HepG2 (cell line): ENCODE results near the gene ZNF773. TPM values are rescaled to one million over a fixed set of nuclear protein-coding genes. Genes with fewer than 3 reads are reported as not detected.
A peak's percentile ranks its signal among the peaks of the same experiment; 100 is the strongest.
"Not testable (repeated sequence)": the region's sequence is repeated elsewhere in the genome, so short reads cannot be mapped to it uniquely, and the experiment has no call there.

Experiments
- CREB1 ChIP-seq, 2 experiments: fragments of 450-650 bp in 1 of 2; IDR thresholded peaks; 2 replicates each; pipeline ENCODE4 v1.6.1; 2016 to 2017; ENCODE audit warnings: control low read depth in 1 of 2, mild to moderate bottlenecking in 1 of 2, missing compliant biosample characterization in 1 of 2, missing genetic modification characterization in 1 of 2
- ELF3 ChIP-seq: IDR thresholded peaks from 2 replicates; pipeline ENCODE4 v1.6.1; 2016; ENCODE audit warnings: missing genetic modification reagents, missing compliant biosample characterization
- GABPA ChIP-seq, 2 experiments: IDR thresholded peaks; 2 replicates each; pipeline ENCODE4 v1.6.1; 2011 to 2016; ENCODE audit warnings: low read depth in 2 of 2, low read length in 1 of 2, missing biosample characterization in 1 of 2, missing genetic modification characterization in 1 of 2
- HDAC1 ChIP-seq: sonication (generic); formaldehyde crosslinking; IDR thresholded peaks from 2 replicates; pipeline ENCODE4 v1.5.1; 2020; ENCODE audit warnings: mild to moderate bottlenecking, missing genetic modification reagents
- KDM4B ChIP-seq: sonication (generic); formaldehyde crosslinking; IDR thresholded peaks from 2 replicates; pipeline ENCODE4 v1.4.0; 2020; ENCODE audit warnings: missing genetic modification reagents
- MEIS1 ChIP-seq: sonication (generic); formaldehyde crosslinking; IDR thresholded peaks from 2 replicates; pipeline ENCODE4 v1.9.0; 2021; ENCODE audit warnings: mild to moderate bottlenecking, missing genetic modification reagents, moderate library complexity, borderline replicate concordance
- SPEN ChIP-seq: sonication (generic); formaldehyde crosslinking; IDR thresholded peaks from 2 replicates; pipeline ENCODE4 v1.5.1; 2020; ENCODE audit warnings: low read depth, mild to moderate bottlenecking, missing genetic modification reagents
- SRY ChIP-seq: sonication (generic); formaldehyde crosslinking; IDR thresholded peaks from 2 replicates; pipeline ENCODE4 v1.8.0; 2022; ENCODE audit warnings: mild to moderate bottlenecking, missing genetic modification reagents
- THAP11 ChIP-seq: IDR thresholded peaks from 2 replicates; pipeline ENCODE4 v1.6.1; 2016; ENCODE audit warnings: missing biosample characterization, missing genetic modification reagents
- ZNF292 ChIP-seq: sonication (generic); formaldehyde crosslinking; IDR thresholded peaks from 2 replicates; pipeline ENCODE4 v1.8.1; 2022; ENCODE audit warnings: mild to moderate bottlenecking, low read depth, missing genetic modification reagents, borderline replicate concordance
- ZNF781 ChIP-seq: sonication (generic); formaldehyde crosslinking; IDR thresholded peaks from 2 replicates; pipeline ENCODE4 v1.5.1; 2020; ENCODE audit warnings: borderline replicate concordance, mild to moderate bottlenecking, missing genetic modification reagents; ENCODE audit errors: not compliant biosample characterization
- polyA plus RNA-seq, 8 experiments: library from polyadenylated mRNA; depleted of rRNA in 3 of 8; stranded (reverse) in 7 of 8; unstranded in 1 of 8; fragments of >200 nt; fragmentation: Illumina TruSeq in 4 of 8; extraction: Trizol in 4 of 8; gene quantifications; 2 replicates each; pipeline versions ENCODE4 v1.2.1 to v1.2.3, GENCODE V29; 2011 to 2016; ENCODE audit warnings: low read depth in 4 of 8, missing spikeins in 1 of 8, mixed read lengths in 1 of 8; ENCODE audit not compliant: insufficient read depth in 1 of 8
- total RNA-seq, 5 experiments: library from RNA; depleted of rRNA; stranded (reverse); fragments of >200 nt; fragmentation: Illumina TruSeq; extraction: Trizol; gene quantifications; 2 replicates each; pipeline ENCODE4 v1.2.3, GENCODE V29; 2016; ENCODE audit warnings: low read depth in 1 of 5
- TF ChIP-seq, protein P1 (sequence below): sonication (generic); formaldehyde crosslinking; IDR thresholded peaks from 2 replicates; pipeline ENCODE4 v1.9.0; 2022; ENCODE audit warnings: missing genetic modification reagents, mild to moderate bottlenecking, borderline replicate concordance
- TF ChIP-seq, protein P2 (sequence below), 2 experiments: fragments of 450-650 bp in 1 of 2; sonication (generic) in 1 of 2; formaldehyde crosslinking in 1 of 2; IDR thresholded peaks; 2 replicates each; pipeline versions ENCODE4 v1.6.1 to v1.8.0; 2016 to 2022; ENCODE audit warnings: antibody characterized with exemption in 1 of 2, mild to moderate bottlenecking in 1 of 2, missing genetic modification reagents in 1 of 2
- TF ChIP-seq, protein P3 (sequence below): sonication (generic); formaldehyde crosslinking; IDR thresholded peaks from 2 replicates; pipeline ENCODE4 v1.5.0; 2020; ENCODE audit warnings: mild to moderate bottlenecking, missing genetic modification reagents, borderline replicate concordance

Gene ZNF773
- total and polyA plus RNA-seq, 2 of the 13 experiments (the other 11 are each of a cell fraction or from before 2014, with no cell fraction given): 5.7 to 6.7 TPM

DNA sequence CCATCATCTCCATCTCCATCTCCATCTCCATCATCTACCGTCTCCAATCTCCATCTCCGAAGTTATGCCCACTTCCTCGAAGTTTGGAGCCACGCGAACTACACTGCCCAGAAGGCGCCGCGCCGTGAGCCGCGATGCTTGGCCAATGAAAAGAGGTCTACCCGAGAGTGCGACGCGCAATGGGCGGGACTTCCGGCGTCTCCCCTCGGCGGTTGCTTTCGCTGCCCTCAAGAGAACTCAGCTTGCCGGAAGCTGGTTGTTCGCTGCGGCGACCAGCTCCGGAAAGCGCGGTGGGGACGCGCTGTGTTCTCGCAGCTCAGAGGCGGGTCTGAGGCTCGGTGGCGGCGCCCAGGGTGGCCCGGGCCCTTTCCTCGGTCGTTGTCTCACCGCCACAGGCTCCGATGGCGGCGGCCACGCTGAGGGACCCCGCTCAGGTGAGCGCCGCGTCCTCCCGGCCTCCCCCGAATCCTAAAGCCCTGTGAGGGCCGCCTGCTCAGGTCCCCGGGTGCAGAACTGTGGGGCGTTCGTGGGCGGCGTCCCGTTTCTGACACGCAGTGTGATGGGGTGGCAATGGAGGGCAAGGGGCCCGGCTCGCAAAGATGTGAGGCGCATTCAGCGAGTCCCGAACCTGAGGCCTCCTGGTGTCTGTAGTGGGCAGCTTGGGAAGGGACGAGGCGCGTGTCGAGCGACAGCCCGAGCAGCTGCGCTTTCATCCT lies at the start of gene ZNF773 (continued):
- TF ChIP-seq SRY (CRISPR knock-in tag) (peak; percentile 70; the same call in 1 of the 2 replicates), ZNF292 (CRISPR knock-in tag) (peak; percentile 60; the same call in 1 of the 2 replicates), CREB1 (IDR thresholded peaks at IDR 0.05) (peak; percentile 88), CREB1 (CRISPR knock-in tag; IDR thresholded peaks at IDR 0.05) (peak; percentile 88), KDM4B (CRISPR knock-in tag) (0 out of 2 replicates have a peak, but pooled peaks have one; percentile 61), SPEN (CRISPR knock-in tag) (peak; percentile 65), HDAC1 (CRISPR knock-in tag) (peak; percentile 70), GABPA (IDR thresholded peaks at IDR 0.05; ENCODE audit: low read depth, low read length) (peak; percentile 90), GABPA (CRISPR knock-in tag; IDR thresholded peaks at IDR 0.05; ENCODE audit: low read depth) (peak; percentile 96), MEIS1 (CRISPR knock-in tag) (peak; percentile 30; the same call in 1 of the 2 replicates), THAP11 (peak; percentile 98), ELF3 (CRISPR knock-in tag) (peak; percentile 80), ZNF781 (CRISPR knock-in tag) (peak; percentile 36)
- TF ChIP-seq, protein P1, sequence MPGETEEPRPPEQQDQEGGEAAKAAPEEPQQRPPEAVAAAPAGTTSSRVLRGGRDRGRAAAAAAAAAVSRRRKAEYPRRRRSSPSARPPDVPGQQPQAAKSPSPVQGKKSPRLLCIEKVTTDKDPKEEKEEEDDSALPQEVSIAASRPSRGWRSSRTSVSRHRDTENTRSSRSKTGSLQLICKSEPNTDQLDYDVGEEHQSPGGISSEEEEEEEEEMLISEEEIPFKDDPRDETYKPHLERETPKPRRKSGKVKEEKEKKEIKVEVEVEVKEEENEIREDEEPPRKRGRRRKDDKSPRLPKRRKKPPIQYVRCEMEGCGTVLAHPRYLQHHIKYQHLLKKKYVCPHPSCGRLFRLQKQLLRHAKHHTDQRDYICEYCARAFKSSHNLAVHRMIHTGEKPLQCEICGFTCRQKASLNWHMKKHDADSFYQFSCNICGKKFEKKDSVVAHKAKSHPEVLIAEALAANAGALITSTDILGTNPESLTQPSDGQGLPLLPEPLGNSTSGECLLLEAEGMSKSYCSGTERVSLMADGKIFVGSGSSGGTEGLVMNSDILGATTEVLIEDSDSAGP (CRISPR knock-in tag): peak; percentile 48; the same call in 1 of the 2 replicates
- TF ChIP-seq, protein P2, sequence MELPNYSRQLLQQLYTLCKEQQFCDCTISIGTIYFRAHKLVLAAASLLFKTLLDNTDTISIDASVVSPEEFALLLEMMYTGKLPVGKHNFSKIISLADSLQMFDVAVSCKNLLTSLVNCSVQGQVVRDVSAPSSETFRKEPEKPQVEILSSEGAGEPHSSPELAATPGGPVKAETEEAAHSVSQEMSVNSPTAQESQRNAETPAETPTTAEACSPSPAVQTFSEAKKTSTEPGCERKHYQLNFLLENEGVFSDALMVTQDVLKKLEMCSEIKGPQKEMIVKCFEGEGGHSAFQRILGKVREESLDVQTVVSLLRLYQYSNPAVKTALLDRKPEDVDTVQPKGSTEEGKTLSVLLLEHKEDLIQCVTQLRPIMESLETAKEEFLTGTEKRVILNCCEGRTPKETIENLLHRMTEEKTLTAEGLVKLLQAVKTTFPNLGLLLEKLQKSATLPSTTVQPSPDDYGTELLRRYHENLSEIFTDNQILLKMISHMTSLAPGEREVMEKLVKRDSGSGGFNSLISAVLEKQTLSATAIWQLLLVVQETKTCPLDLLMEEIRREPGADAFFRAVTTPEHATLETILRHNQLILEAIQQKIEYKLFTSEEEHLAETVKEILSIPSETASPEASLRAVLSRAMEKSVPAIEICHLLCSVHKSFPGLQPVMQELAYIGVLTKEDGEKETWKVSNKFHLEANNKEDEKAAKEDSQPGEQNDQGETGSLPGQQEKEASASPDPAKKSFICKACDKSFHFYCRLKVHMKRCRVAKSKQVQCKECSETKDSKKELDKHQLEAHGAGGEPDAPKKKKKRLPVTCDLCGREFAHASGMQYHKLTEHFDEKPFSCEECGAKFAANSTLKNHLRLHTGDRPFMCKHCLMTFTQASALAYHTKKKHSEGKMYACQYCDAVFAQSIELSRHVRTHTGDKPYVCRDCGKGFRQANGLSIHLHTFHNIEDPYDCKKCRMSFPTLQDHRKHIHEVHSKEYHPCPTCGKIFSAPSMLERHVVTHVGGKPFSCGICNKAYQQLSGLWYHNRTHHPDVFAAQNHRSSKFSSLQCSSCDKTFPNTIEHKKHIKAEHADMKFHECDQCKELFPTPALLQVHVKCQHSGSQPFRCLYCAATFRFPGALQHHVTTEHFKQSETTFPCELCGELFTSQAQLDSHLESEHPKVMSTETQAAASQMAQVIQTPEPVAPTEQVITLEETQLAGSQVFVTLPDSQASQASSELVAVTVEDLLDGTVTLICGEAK (IDR thresholded peaks at IDR 0.05): peak; percentile 67
- TF ChIP-seq, protein P2 (CRISPR knock-in tag; IDR thresholded peaks at IDR 0.05): not testable (repeated sequence)
- TF ChIP-seq, protein P3, sequence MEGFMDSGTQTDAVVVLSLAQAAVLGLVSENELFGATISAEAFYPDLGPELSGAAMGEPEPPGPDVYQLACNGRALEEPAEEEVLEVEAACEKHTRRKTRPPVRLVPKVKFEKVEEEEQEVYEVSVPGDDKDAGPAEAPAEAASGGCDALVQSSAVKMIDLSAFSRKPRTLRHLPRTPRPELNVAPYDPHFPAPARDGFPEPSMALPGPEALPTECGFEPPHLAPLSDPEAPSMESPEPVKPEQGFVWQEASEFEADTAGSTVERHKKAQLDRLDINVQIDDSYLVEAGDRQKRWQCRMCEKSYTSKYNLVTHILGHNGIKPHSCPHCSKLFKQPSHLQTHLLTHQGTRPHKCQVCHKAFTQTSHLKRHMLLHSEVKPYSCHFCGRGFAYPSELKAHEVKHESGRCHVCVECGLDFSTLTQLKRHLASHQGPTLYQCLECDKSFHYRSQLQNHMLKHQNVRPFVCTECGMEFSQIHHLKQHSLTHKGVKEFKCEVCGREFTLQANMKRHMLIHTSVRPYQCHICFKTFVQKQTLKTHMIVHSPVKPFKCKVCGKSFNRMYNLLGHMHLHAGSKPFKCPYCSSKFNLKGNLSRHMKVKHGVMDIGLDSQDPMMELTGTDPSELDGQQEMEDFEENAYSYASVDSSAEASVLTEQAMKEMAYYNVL (CRISPR knock-in tag): peak; percentile 32; the same call in 1 of the 2 replicates
